ENCODE data around the gene MAPK9.
A peak's percentile ranks its signal among the peaks of the same experiment; 100 is the strongest.
"Not testable (repeated sequence)": the region's sequence is repeated elsewhere in the genome, so short reads cannot be mapped to it uniquely, and the experiment has no call there.

Gene MAPK9

GRCh38 chr5:180324601-180324950, 32.7 kb upstream of the MAPK9 start:
- no peak for FAIRE-seq

- FAIRE-seq: peak; percentile 81
Measured at GRCh38 chr5:180323941-180324600, 32.2 kb upstream of the MAPK9 start.

GRCh38 chr5:180323160-180323559, 31.3 kb upstream of the MAPK9 start:
- FAIRE-seq: no peak

GRCh38 chr5:180318456-180319089, 26.7 kb upstream of the MAPK9 start:
- no peak for FAIRE-seq

- FAIRE-seq: no peak
Measured at GRCh38 chr5:180316586-180316985, 24.7 kb upstream of the MAPK9 start.

GRCh38 chr5:180315762-180316212, 23.9 kb upstream of the MAPK9 start:
- no peak for FAIRE-seq

GRCh38 chr5:180313677-180314505, 22.0 kb upstream of the MAPK9 start:
- no peak for FAIRE-seq

GRCh38 chr5:180311216-180311615, 19.3 kb upstream of the MAPK9 start:
- FAIRE-seq: no peak

- FAIRE-seq: no peak
Measured at GRCh38 chr5:180306796-180307195, 14.9 kb upstream of the MAPK9 start.

GRCh38 chr5:180305481-180305880, 13.6 kb upstream of the MAPK9 start:
- no peak for FAIRE-seq

- no peak for FAIRE-seq
Measured at GRCh38 chr5:180304431-180305375, 12.8 kb upstream of the MAPK9 start.

GRCh38 chr5:180304016-180304292, 12.1 kb upstream of the MAPK9 start:
- FAIRE-seq: no peak

GRCh38 chr5:180303226-180304015, 11.5 kb upstream of the MAPK9 start:
- FAIRE-seq: no peak

GRCh38 chr5:180302256-180302655, 10.4 kb upstream of the MAPK9 start:
- FAIRE-seq: no peak

- no peak for FAIRE-seq
Measured at GRCh38 chr5:180301253-180301652, 9.4 kb upstream of the MAPK9 start.

GRCh38 chr5:180299526-180299925, 7.6 kb upstream of the MAPK9 start:
- no peak for FAIRE-seq

- FAIRE-seq: not testable (repeated sequence)
Measured at GRCh38 chr5:180299014-180299413, 7.1 kb upstream of the MAPK9 start.

- FAIRE-seq: no peak
Measured at GRCh38 chr5:180297587-180298282, 5.9 kb upstream of the MAPK9 start.

- FAIRE-seq: no peak
Measured at GRCh38 chr5:180296771-180297170, 4.9 kb upstream of the MAPK9 start.

GRCh38 chr5:180294913-180295555, 3.2 kb upstream of the MAPK9 start:
- FAIRE-seq: no peak

GRCh38 chr5:180294411-180294810, 2.5 kb upstream of the MAPK9 start:
- FAIRE-seq: no peak
